ENCODE results near the gene FOXP1.

Gene FOXP1

DNA sequence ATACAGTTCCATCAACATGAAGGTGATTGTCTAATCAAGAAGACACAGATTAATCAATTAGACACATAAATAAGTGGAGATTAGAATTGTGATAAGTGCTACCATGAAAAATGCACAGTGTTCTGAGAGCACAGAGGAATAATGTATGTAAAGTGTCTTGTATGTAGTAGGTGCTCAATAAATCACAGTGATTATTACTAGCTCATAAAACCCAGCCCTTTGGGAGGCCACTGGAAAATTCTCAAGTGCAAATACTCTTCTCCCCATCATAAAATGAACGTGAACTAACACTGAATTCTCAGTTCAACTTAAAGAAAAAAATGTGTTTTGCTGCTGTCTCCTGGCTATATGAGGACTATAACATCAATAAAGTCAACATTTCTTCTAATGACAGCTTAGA is 368.2 kb downstream of the FOXP1 start:
- no peak overlapping the region for H3K27ac ChIP-seq
- H3K27me3 ChIP-seq (ENCODE audit: control insufficient read depth, insufficient read depth, low read length) = no peaks in the 10 kb centered on the region
- no peaks in the 10 kb centered on the region for H3K4me1 ChIP-seq
- TF ChIP-seq, protein P1, sequence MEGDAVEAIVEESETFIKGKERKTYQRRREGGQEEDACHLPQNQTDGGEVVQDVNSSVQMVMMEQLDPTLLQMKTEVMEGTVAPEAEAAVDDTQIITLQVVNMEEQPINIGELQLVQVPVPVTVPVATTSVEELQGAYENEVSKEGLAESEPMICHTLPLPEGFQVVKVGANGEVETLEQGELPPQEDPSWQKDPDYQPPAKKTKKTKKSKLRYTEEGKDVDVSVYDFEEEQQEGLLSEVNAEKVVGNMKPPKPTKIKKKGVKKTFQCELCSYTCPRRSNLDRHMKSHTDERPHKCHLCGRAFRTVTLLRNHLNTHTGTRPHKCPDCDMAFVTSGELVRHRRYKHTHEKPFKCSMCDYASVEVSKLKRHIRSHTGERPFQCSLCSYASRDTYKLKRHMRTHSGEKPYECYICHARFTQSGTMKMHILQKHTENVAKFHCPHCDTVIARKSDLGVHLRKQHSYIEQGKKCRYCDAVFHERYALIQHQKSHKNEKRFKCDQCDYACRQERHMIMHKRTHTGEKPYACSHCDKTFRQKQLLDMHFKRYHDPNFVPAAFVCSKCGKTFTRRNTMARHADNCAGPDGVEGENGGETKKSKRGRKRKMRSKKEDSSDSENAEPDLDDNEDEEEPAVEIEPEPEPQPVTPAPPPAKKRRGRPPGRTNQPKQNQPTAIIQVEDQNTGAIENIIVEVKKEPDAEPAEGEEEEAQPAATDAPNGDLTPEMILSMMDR (IDR thresholded peaks at IDR 0.05) = no peak
- H2AFZ ChIP-seq = no peak overlapping the region
- H3K4me3 ChIP-seq (ENCODE audit: low read depth, low read length) = no peak overlapping the region
- H3K9ac ChIP-seq = no peak overlapping the region
- peaks cover 4% of the 10 kb centered on the region for H3K79me2 ChIP-seq
- H3K4me2 ChIP-seq (ENCODE audit: low read length) = no peak overlapping the region
- H3K9me3 ChIP-seq (ENCODE audit: control insufficient read depth, low read length) = no peaks in the 10 kb centered on the region
- H3K36me3 ChIP-seq (ENCODE audit: control insufficient read depth, insufficient read depth, low read length) = no peaks in the 10 kb centered on the region

DNA sequence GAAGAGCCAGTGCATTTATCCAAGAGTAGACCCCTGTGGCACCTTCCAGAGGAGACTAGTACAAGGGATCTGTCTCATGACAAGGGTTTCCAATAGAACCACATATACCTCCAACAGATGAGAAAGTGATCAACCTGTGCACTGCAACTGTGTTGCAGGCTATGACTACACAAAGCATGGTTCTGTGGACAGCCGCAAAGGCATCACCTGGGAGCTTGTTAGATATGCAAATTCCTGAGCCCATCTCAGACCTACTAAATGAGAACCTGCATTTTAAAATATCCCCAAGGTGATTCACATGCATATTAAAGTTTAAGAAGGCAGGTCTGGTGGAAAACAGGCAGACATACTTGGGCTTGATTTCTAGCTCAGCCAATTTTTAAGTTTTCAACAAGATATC is 368.7 kb downstream of the FOXP1 start:
- TF ChIP-seq, protein P1 (IDR thresholded peaks at IDR 0.05) = no peak

DNA sequence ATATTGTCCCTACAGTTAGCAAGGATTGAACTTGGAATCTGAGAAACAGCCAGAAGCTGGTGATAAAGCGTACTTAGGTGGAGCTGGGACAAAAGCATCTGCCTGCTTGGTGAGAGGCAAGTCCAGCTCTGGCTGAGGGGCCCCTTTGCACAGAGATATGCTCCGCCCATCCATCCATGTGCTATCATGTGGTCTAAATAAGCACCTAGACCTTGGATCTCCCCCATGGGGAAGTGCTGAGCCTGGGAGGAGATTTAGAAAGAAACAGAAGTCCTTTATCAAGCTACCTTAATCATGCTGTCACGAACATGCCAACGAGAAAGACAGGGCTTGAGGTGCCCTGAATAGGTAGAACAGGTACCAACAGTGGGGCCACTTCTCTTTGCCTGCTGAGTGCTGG is 369.5 kb downstream of the FOXP1 start:
- Histone ChIP-seq H3K4me1 (no peaks in the 10 kb centered on the region), H3K79me2 (peaks cover 4% of the 10 kb centered on the region), H3K27ac (no peak overlapping the region), H3K36me3 (ENCODE audit: control insufficient read depth, insufficient read depth, low read length) (no peaks in the 10 kb centered on the region), H3K4me2 (ENCODE audit: low read length) (no peak overlapping the region), H3K27me3 (ENCODE audit: control insufficient read depth, insufficient read depth, low read length) (no peaks in the 10 kb centered on the region), H3K9me3 (ENCODE audit: control insufficient read depth, low read length) (no peaks in the 10 kb centered on the region), H3K4me3 (ENCODE audit: low read depth, low read length) (no peak overlapping the region), H2AFZ (no peak overlapping the region), H3K9ac (no peak overlapping the region)
- TF ChIP-seq, protein P1 (IDR thresholded peaks at IDR 0.05) = no peak

More for the DNA sequence above, 368.7 kb downstream of the FOXP1 start:
- Histone ChIP-seq H3K9ac (no peak overlapping the region), H3K27ac (no peak overlapping the region), H3K79me2 (peaks cover 4% of the 10 kb centered on the region), H3K27me3 (ENCODE audit: control insufficient read depth, insufficient read depth, low read length) (no peaks in the 10 kb centered on the region), H3K4me2 (ENCODE audit: low read length) (no peak overlapping the region), H3K4me1 (no peaks in the 10 kb centered on the region), H3K36me3 (ENCODE audit: control insufficient read depth, insufficient read depth, low read length) (no peaks in the 10 kb centered on the region), H3K4me3 (ENCODE audit: low read depth, low read length) (no peak overlapping the region), H3K9me3 (ENCODE audit: control insufficient read depth, low read length) (no peaks in the 10 kb centered on the region), H2AFZ (no peak overlapping the region)

DNA sequence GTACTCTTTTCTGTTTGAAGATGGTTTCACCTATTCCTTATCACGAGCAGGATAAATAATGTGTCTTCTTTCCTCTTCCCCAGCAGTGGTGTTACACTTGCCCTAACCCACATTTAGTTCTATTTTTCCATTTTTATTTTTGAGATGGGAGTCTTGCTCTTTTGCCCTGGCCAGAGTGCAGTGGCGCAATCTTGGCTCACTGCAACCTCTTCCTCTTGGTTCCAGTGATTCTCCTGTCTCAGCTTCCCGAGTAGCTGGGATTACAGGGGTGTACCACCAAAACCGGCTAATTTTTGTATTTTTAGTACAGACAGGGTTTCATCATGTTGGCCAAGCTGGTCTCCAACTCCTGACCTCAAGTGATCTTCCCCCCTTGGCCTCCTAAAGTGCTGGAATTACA is 372.4 kb downstream of the FOXP1 start:
- Histone ChIP-seq H3K36me3 (ENCODE audit: control insufficient read depth, insufficient read depth, low read length) (no peaks in the 10 kb centered on the region), H3K4me2 (ENCODE audit: low read length) (no peak overlapping the region), H2AFZ (no peak overlapping the region), H3K4me1 (no peaks in the 10 kb centered on the region), H3K9ac (no peak overlapping the region), H3K27ac (no peak overlapping the region), H3K79me2 (peaks cover 4% of the 10 kb centered on the region), H3K27me3 (ENCODE audit: control insufficient read depth, insufficient read depth, low read length) (no peaks in the 10 kb centered on the region), H3K4me3 (ENCODE audit: low read depth, low read length) (no peak overlapping the region), H3K9me3 (ENCODE audit: control insufficient read depth, low read length) (no peaks in the 10 kb centered on the region)
- TF ChIP-seq, protein P1 (IDR thresholded peaks at IDR 0.05) = no peak

DNA sequence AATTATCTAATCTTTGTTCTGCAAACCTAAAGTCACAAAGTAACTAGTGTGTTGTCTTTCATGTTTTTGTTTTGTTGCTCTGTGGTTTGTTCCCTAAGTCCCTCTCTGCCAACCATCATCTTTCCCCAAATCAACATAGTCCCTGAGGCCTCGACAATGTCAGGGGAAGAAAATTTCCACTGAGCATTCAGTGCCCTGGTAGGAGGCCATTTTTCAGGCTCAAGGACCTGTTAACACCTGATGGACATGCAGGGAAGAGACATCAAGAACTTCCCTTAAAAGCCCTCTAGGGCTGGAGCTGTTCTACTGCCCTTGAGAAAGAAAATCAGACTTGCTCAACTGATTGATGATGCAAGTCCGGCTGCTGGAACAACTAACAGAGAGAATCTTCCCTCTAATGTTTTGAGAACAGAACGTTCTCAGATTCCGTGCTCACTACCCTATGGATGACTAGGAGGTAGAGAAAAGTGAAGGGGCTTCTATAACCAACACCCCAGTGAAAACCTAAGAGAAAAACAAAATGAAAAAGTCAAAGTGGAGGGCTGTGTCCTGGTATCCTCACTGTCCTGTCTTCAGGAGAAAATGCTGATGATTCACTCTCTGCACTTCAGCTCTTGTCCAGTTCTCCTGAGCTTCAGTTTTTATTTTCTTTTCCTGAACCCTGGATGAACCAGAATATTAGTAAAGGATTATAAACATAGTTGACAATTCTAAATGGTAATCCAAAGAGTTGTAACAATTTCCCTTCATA is 373.1 kb downstream of the FOXP1 start:
- Histone ChIP-seq H3K9ac (no peak overlapping the region), H3K4me3 (ENCODE audit: low read depth, low read length) (no peak overlapping the region), H2AFZ (no peak overlapping the region), H3K9me3 (ENCODE audit: control insufficient read depth, low read length) (no peaks in the 10 kb centered on the region), H3K36me3 (ENCODE audit: control insufficient read depth, insufficient read depth, low read length) (no peaks in the 10 kb centered on the region), H3K27ac (no peak overlapping the region), H3K4me2 (ENCODE audit: low read length) (no peak overlapping the region), H3K4me1 (no peaks in the 10 kb centered on the region), H3K79me2 (peaks cover 2% of the 10 kb centered on the region), H3K27me3 (ENCODE audit: control insufficient read depth, insufficient read depth, low read length) (no peaks in the 10 kb centered on the region)
- TF ChIP-seq, protein P1 (IDR thresholded peaks at IDR 0.05) = no peak

Data from parathyroid adenoma (tissue), 2 donors.